Kidney (tissue), 22 donors: ENCODE results near the gene NUFIP2. TPM values are rescaled to one million over a fixed set of nuclear protein-coding genes. Genes with fewer than 3 reads are reported as not detected.
A peak's percentile ranks its signal among the peaks of the same experiment; 100 is the strongest.

Experiments used
- DNase-seq, 5 donors: peaks; one replicate each; pipeline ENCODE4 v3.0.0-alpha.2; 2013 to 2020
- FAIRE-seq: peaks from 2 replicates; lab custom pipeline; 2012; peaks lifted over from hg19 to GRCh38; lab: Jason Lieb, UNC
- H3K27ac ChIP-seq, 2 donors: one replicate each; pipeline ENCODE4 v1.7.0; 2013; ENCODE audit warnings: low read depth in 2 of 2, low read length in 2 of 2, inconsistent platforms in 1 of 2
- H3K27me3 ChIP-seq: one replicate; pipeline ENCODE4 v1.7.1; 2013; ENCODE audit warnings: low read length, inconsistent platforms; ENCODE audit not compliant: control insufficient read depth, insufficient read depth
- H3K36me3 ChIP-seq, 3 donors: one replicate each; pipeline versions ENCODE4 v1.7.0 to v1.7.1; 2013; ENCODE audit warnings: low read length in 3 of 3, control low read depth in 1 of 3, inconsistent platforms in 1 of 3; ENCODE audit not compliant: insufficient read depth in 3 of 3, control insufficient read depth in 2 of 3
- H3K4me1 ChIP-seq, 3 donors: one replicate each; pipeline versions ENCODE4 v1.7.0 to v1.7.1; 2013; ENCODE audit warnings: low read length in 3 of 3, inconsistent platforms in 1 of 3, low read depth in 1 of 3; ENCODE audit not compliant: control insufficient read depth in 2 of 3, insufficient read depth in 2 of 3
- H3K4me3 ChIP-seq, 3 donors: one replicate each; pipeline versions ENCODE4 v1.7.0 to v1.8.1; 2013; ENCODE audit warnings: low read length in 3 of 3, control low read depth in 1 of 3, inconsistent platforms in 1 of 3
- H3K9ac ChIP-seq, 3 donors: one replicate each; pipeline versions ENCODE4 v1.7.0 to v1.7.1; 2013; ENCODE audit warnings: low read length in 3 of 3, control low read depth in 1 of 3, inconsistent platforms in 1 of 3
- H3K9me3 ChIP-seq, 3 donors: one replicate each; pipeline versions ENCODE4 v1.7.0 to v1.7.1; 2013; ENCODE audit warnings: low read length in 3 of 3, control low read depth in 1 of 3, inconsistent platforms in 1 of 3; ENCODE audit not compliant: control insufficient read depth in 2 of 3, insufficient read depth in 1 of 3
- intact Hi-C: fragments of 100-400 bp; cut with DNase I; formaldehyde crosslinking; loops from one replicate; pipeline ENCODE4 v1.11.1; 2022
- long read RNA-seq, 10 donors: library from polyadenylated mRNA in 1 of 10; unstranded in 1 of 10; transcript quantifications; one replicate each; pipeline ENCODE4 v2.0.0 and lab custom pipeline, GENCODE V29; 2021 to 2026
- polyA plus RNA-seq: library from polyadenylated mRNA; stranded (reverse); fragments of 350-450 nt; fragmentation: Illumina TruSeq; extraction: RNeasy Lipid Tissue Mini Kit (QIAGEN cat#74804); gene quantifications from one replicate; pipeline ENCODE4 v1.2.3, GENCODE V29; 2014; ENCODE audit warnings: low read depth, low replicate concordance; ENCODE audit not compliant: insufficient read depth
- total RNA-seq: library from RNA; stranded (reverse); fragmentation: NEBNext Ultra II Directional; extraction: Animal tissue kit (Norgen Biotek cat#: 25700); gene quantifications from one replicate; pipeline ENCODE4 v1.2.1, GENCODE V29; 2021
- TF ChIP-seq, protein P1 (sequence below): IDR thresholded peaks from 3 replicates; pipeline ENCODE4 v1.5.1; 2012; ENCODE audit warnings: mild to moderate bottlenecking, moderate library complexity, borderline replicate concordance; ENCODE audit not compliant: insufficient read depth; ENCODE audit errors: extremely low read depth
- donor health status: control.
- donor health status: control.
- donor health status: control.
- donor health status: control.
- donor health status: control.
- donor health status: DM: yes; HTN: yes; CAD: no.
- donor health status: Normal renal cell carcinoma (clear cell type).

NUFIP2 gene, protein sequence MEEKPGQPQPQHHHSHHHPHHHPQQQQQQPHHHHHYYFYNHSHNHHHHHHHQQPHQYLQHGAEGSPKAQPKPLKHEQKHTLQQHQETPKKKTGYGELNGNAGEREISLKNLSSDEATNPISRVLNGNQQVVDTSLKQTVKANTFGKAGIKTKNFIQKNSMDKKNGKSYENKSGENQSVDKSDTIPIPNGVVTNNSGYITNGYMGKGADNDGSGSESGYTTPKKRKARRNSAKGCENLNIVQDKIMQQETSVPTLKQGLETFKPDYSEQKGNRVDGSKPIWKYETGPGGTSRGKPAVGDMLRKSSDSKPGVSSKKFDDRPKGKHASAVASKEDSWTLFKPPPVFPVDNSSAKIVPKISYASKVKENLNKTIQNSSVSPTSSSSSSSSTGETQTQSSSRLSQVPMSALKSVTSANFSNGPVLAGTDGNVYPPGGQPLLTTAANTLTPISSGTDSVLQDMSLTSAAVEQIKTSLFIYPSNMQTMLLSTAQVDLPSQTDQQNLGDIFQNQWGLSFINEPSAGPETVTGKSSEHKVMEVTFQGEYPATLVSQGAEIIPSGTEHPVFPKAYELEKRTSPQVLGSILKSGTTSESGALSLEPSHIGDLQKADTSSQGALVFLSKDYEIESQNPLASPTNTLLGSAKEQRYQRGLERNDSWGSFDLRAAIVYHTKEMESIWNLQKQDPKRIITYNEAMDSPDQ
- total RNA-seq (52.3 TPM), polyA plus RNA-seq (7.6 TPM)
- long read RNA-seq, donor 1, full-length matches to known transcripts: 3 of 10 reads
- long read RNA-seq, donor 1, partial matches to known transcripts: 7 of 10 reads
- long read RNA-seq, donor 1, other reads (novel, unspliced or antisense): 0 of 10 reads
- long read RNA-seq, donor 2, full-length matches to known transcripts: 1 of 1 reads
- long read RNA-seq, donor 2, partial matches to known transcripts: 0 of 1 reads
- long read RNA-seq, donor 2, other reads (novel, unspliced or antisense): 0 of 1 reads
- long read RNA-seq, donor 3, full-length matches to known transcripts: 2 of 2 reads
- long read RNA-seq, donor 3, partial matches to known transcripts: 0 of 2 reads
- long read RNA-seq, donor 3, other reads (novel, unspliced or antisense): 0 of 2 reads
- long read RNA-seq, donor 4, full-length matches to known transcripts: 1 of 1 reads
- long read RNA-seq, donor 4, partial matches to known transcripts: 0 of 1 reads
- long read RNA-seq, donor 4, other reads (novel, unspliced or antisense): 0 of 1 reads
- long read RNA-seq, donor 5: 0 reads
- long read RNA-seq, donor 6, full-length matches to known transcripts: 2 of 2 reads
- long read RNA-seq, donor 6, partial matches to known transcripts: 0 of 2 reads
- long read RNA-seq, donor 6, other reads (novel, unspliced or antisense): 0 of 2 reads
- long read RNA-seq, donor 7, partial matches to known transcripts: 2 of 16 reads
- long read RNA-seq, donor 7, other reads (novel, unspliced or antisense): 14 of 16 reads
- long read RNA-seq, donor 8, full-length matches to known transcripts: 2 of 2 reads
- long read RNA-seq, donor 8, partial matches to known transcripts: 0 of 2 reads
- long read RNA-seq, donor 8, other reads (novel, unspliced or antisense): 0 of 2 reads
- long read RNA-seq, donor 9, full-length matches to known transcripts: 1 of 1 reads
- long read RNA-seq, donor 9, partial matches to known transcripts: 0 of 1 reads
- long read RNA-seq, donor 9, other reads (novel, unspliced or antisense): 0 of 1 reads
- long read RNA-seq, donor 10, full-length matches to known transcripts: 7 of 15 reads
- long read RNA-seq, donor 10, partial matches to known transcripts: 8 of 15 reads
- long read RNA-seq, donor 10, other reads (novel, unspliced or antisense): 0 of 15 reads

DNA sequence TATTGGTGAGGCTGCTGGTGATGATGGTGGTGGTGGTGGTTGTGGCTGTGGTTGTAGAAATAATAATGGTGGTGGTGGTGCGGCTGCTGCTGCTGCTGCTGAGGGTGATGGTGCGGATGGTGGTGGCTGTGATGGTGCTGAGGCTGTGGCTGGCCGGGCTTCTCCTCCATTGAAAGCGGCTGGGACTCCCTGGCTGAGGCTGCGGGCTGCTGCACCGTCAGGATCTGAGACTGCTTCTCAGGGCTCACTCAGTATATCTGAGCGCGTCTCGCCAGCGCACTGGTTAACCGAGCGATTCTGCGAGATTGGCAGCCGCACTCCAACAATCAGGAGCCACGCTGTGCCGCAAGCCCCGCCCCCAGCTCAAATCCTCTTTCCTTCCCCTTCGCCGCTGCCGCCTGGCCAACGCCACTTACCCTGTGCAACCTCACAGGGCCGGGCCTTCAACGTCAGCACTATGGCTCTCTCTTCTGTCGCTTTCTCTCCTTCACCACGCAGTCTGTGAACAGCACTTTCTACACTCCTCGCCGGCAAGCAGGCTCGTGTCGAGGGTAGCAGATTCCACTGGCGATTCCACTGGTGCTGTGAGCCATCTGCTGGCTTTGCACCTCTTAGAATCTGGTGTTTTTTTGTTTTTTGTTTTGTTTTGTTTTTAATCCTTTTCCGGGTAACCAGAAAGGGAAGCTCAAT lies at the start of gene NUFIP2:
Gene NUFIP2 (minus strand): TSS at position 259 of the 690 bp plus-strand sequence. CDS start 89 bp downstream, at position 170.
- Histone ChIP-seq H3K9me3 (no peaks in the 10 kb centered on the region), H3K4me1 (peaks cover 4 to 10% (median 5%) of the 10 kb centered on the region in 3 donors), H3K27ac (peak within 1 kb of the TSS; percentile 96 to 99), H3K9ac (peak within 1 kb of the TSS; percentile 93 to 99 (median 96)), H3K36me3 (no peaks in the 10 kb centered on the region), H3K4me3 (peak within 1 kb of the TSS; percentile 94 to 99 (median 95)), H3K27me3 (no peaks in the 10 kb centered on the region)
- intact Hi-C loops: no loop called here
- FAIRE-seq (peak; percentile 97), DNase-seq (peak; percentile 99 to 100 (median 99))
- TF ChIP-seq, protein P1, sequence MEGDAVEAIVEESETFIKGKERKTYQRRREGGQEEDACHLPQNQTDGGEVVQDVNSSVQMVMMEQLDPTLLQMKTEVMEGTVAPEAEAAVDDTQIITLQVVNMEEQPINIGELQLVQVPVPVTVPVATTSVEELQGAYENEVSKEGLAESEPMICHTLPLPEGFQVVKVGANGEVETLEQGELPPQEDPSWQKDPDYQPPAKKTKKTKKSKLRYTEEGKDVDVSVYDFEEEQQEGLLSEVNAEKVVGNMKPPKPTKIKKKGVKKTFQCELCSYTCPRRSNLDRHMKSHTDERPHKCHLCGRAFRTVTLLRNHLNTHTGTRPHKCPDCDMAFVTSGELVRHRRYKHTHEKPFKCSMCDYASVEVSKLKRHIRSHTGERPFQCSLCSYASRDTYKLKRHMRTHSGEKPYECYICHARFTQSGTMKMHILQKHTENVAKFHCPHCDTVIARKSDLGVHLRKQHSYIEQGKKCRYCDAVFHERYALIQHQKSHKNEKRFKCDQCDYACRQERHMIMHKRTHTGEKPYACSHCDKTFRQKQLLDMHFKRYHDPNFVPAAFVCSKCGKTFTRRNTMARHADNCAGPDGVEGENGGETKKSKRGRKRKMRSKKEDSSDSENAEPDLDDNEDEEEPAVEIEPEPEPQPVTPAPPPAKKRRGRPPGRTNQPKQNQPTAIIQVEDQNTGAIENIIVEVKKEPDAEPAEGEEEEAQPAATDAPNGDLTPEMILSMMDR: no peak

DNA sequence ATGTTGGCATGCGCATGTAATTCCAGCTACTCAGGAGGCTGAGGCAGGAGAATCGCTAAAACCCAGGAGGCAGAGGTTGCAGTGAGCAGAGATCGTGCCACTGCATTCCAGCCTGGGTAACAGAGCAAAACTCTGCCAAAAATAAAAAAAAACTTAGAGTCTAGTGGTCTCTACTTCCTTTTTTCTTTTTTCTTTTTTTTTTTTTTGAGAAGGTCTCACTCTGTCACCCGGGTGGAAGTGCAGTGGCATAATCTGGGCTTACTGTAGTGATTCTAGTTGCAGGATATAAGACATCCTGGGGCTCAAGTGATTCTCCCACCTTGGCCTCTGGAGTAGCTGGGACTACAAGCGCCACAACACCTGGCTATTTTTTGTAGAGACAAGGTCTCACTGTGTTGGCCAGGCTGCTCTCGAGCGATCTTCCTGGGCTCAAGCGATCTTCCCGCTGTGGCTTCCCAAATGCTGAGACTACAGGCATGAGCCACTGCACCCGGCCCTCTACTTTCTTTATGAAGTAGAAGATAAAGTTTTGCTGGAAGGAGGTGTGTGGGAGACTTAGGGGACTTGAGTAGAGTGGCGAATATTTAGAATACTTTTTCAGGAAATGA lies 48.3 kb upstream of the NUFIP2 start:
- Histone ChIP-seq H3K9me3 (no peaks in the 10 kb centered on the region), H3K4me1 (no peaks in the 10 kb centered on the region), H3K36me3 (no peaks in the 10 kb centered on the region), H3K4me3 (no peak overlapping the region), H3K27me3 (no peaks in the 10 kb centered on the region), H3K9ac (no peak overlapping the region), H3K27ac (no peak overlapping the region)
- intact Hi-C loops: no loop called here
- TF ChIP-seq, protein P1: no peak
- DNase-seq (peak in 1 of 5 donors; percentile 17), FAIRE-seq (no peak)
